K562 (cell line): ENCODE results near the gene GGT5. TPM values are rescaled to one million over a fixed set of nuclear protein-coding genes. Genes with fewer than 3 reads are reported as not detected.

Source experiments
- E2F1 ChIP-seq: sonication (generic); formaldehyde crosslinking; IDR thresholded peaks from 2 replicates; pipeline ENCODE4 v1.8.1; 2023; ENCODE audit warnings: mild to moderate bottlenecking, missing genetic modification reagents, moderate library complexity
- HNRNPK ChIP-seq: fragments of 200-400 bp; formaldehyde crosslinking; IDR thresholded peaks from one replicate; pipeline ENCODE4 v1.6.1; 2018; ENCODE audit warnings: mild to moderate bottlenecking, low read depth, low read length; ENCODE audit not compliant: poor library complexity, severe bottlenecking
- L3MBTL2 ChIP-seq: fragments of 450-650 bp; IDR thresholded peaks from 2 replicates; pipeline ENCODE4 v1.6.1; 2016; ENCODE audit warnings: mild to moderate bottlenecking, moderate library complexity
- MAX ChIP-seq: sonication (generic); formaldehyde crosslinking; IDR thresholded peaks from 2 replicates; pipeline ENCODE4 v1.9.0; 2022; ENCODE audit warnings: mild to moderate bottlenecking, missing genetic modification reagents
- MYC ChIP-seq, 2 experiments: fragments of 250-450 bp in 1 of 2; sonication (Bioruptor Pico) in 1 of 2; IDR thresholded peaks; 2 replicates each; pipeline versions ENCODE4 v1.5.1 to v1.6.1; 2012 to 2021; ENCODE audit warnings: low read depth in 2 of 2, borderline replicate concordance in 1 of 2, improper control_type of control experiment in 1 of 2, low read length in 1 of 2, mild to moderate bottlenecking in 1 of 2, moderate library complexity in 1 of 2
- NEUROD1 ChIP-seq: fragments of 150-350 bp; IDR thresholded peaks from 2 replicates; pipeline ENCODE4 v1.6.1; 2014; ENCODE audit warnings: borderline replicate concordance, low read length, low read depth; ENCODE audit not compliant: partially characterized antibody
- PCBP1 ChIP-seq: fragments of 200-400 bp; formaldehyde crosslinking; IDR thresholded peaks from 2 replicates; pipeline ENCODE4 v1.6.1; 2018; ENCODE audit warnings: mild to moderate bottlenecking, low read depth, low read length; ENCODE audit not compliant: poor library complexity, severe bottlenecking
- PML ChIP-seq: IDR thresholded peaks from 2 replicates; pipeline ENCODE4 v1.6.1; 2012; ENCODE audit warnings: low read length, inconsistent platforms
- POLR2A ChIP-seq: fragments of 450-650 bp; conservative IDR thresholded peaks from 2 replicates; pipeline ENCODE4 v1.6.1; 2016
- POLR2H ChIP-seq: IDR thresholded peaks from 2 replicates; pipeline ENCODE4 v1.6.1; 2016; ENCODE audit warnings: missing genetic modification characterization, low read depth, mild to moderate bottlenecking, control low read depth, missing compliant biosample characterization, moderate library complexity
- PREB ChIP-seq: sonication (generic); formaldehyde crosslinking; IDR thresholded peaks from 2 replicates; pipeline ENCODE4 v1.8.1; 2023; ENCODE audit warnings: mild to moderate bottlenecking, missing genetic modification reagents
- RB1 ChIP-seq: fragments of 450-650 bp; IDR thresholded peaks from 2 replicates; pipeline ENCODE4 v1.6.1; 2017; ENCODE audit warnings: low read depth, mild to moderate bottlenecking
- RFX7 ChIP-seq: fragments of 250-450 bp; sonication (Bioruptor Pico); IDR thresholded peaks from 2 replicates; pipeline ENCODE4 v1.5.1; 2021; ENCODE audit warnings: mild to moderate bottlenecking
- SOX6 ChIP-seq: fragments of 450-650 bp; IDR thresholded peaks from 2 replicates; pipeline ENCODE4 v1.6.1; 2014; ENCODE audit warnings: mild to moderate bottlenecking
- SRF ChIP-seq, 2 experiments: fragments of 250-450, 450-650 bp in 1 of 2; sonication (Bioruptor Pico) in 1 of 2; sonication (generic) in 1 of 2; formaldehyde crosslinking; IDR thresholded peaks; 2 replicates each; pipeline versions ENCODE4 v1.5.0 to v1.5.1; 2020 to 2022; ENCODE audit warnings: mild to moderate bottlenecking in 1 of 2, missing genetic modification reagents in 1 of 2
- THRAP3 ChIP-seq: fragments of 450-650 bp; IDR thresholded peaks from 2 replicates; pipeline ENCODE4 v1.6.1; 2016; ENCODE audit warnings: mild to moderate bottlenecking, inconsistent platforms, borderline replicate concordance
- VEZF1 ChIP-seq: fragments of 200-800 bp; sonication (Bioruptor generic); IDR thresholded peaks from 2 replicates; pipeline ENCODE4 v1.6.1; 2017; ENCODE audit warnings: missing genetic modification characterization, missing compliant biosample characterization
- ZBTB17 ChIP-seq: fragments of 450-650 bp; formaldehyde crosslinking; IDR thresholded peaks from 2 replicates; pipeline ENCODE4 v1.4.0; 2020; ENCODE audit warnings: mild to moderate bottlenecking
- ZBTB7A ChIP-seq: IDR thresholded peaks from 2 replicates; pipeline ENCODE4 v1.6.1; 2011; ENCODE audit warnings: low read depth, mild to moderate bottlenecking, low read length, moderate library complexity, borderline replicate concordance; ENCODE audit not compliant: control insufficient read depth
- ZFP1 ChIP-seq: fragments of 450-650 bp; formaldehyde crosslinking; IDR thresholded peaks from 2 replicates; pipeline ENCODE4 v1.4.0; 2020; ENCODE audit warnings: mild to moderate bottlenecking, mixed read lengths
- ZNF584 ChIP-seq: fragments of 200-800 bp; sonication (Bioruptor generic); IDR thresholded peaks from 2 replicates; pipeline ENCODE4 v1.6.1; 2016; ENCODE audit warnings: low read depth, mild to moderate bottlenecking, missing genetic modification characterization, missing compliant biosample characterization
- polyA plus RNA-seq, 8 experiments: library from polyadenylated mRNA; depleted of rRNA in 4 of 8; stranded (reverse) in 5 of 8; unstranded in 3 of 8; fragments of >200 nt; fragmentation: Nextera tagmentation in 2 of 8; fragmentation: Illumina TruSeq in 1 of 8; extraction: Ambion mirVana in 2 of 8; extraction: Trizol in 1 of 8; gene quantifications; 2 replicates each; pipeline versions ENCODE4 v1.2.1 to v1.2.3, GENCODE V29; 2011 to 2014; ENCODE audit warnings: inconsistent platforms in 1 of 8, missing spikeins in 1 of 8
- total RNA-seq, 7 experiments: library from RNA; depleted of rRNA in 6 of 7; stranded (reverse); fragments of >200 nt in 6 of 7; fragmentation: Illumina TruSeq in 2 of 7; extraction: Trizol in 2 of 7; gene quantifications; 2 replicates each; pipeline versions ENCODE4 v1.2.1 to v1.2.3, GENCODE V29; 2011 to 2021; ENCODE audit warnings: low replicate concordance in 1 of 7

The GGT5 gene
- total and polyA plus RNA-seq, 9 of the 15 experiments (the other 6 are each of a cell fraction or from before 2014, with no cell fraction given): 0.07 to 0.69 (median 0.18) TPM; not detected in 4

- TF ChIP-seq MYC (IDR thresholded peaks at IDR 0.05; ENCODE audit: low read depth, low read length) (peak; percentile 50; the same call in 1 of the 2 replicates), MYC (CRISPR knock-in tag; IDR thresholded peaks at IDR 0.05; ENCODE audit: borderline replicate concordance, low read depth) (no peak), SOX6 (0 out of 2 replicates have a peak, but pooled peaks have one; percentile 15), ZBTB17 (peak; percentile 93), SRF (CRISPR knock-in tag; IDR thresholded peaks at IDR 0.05) (0 out of 4 replicates have a peak, but pooled peaks of 1 of the 2 experiments have one; percentile 34), NEUROD1 (peak; percentile 7), RFX7 (CRISPR knock-in tag) (no peak), ZBTB7A (peak; percentile 45; the same call in 1 of the 2 replicates), HNRNPK (peak; percentile 63), L3MBTL2 (peak; percentile 72), PML (peak; percentile 50; the same call in 1 of the 2 replicates), POLR2H (tag) (peak; percentile 63; the same call in 1 of the 2 replicates), ZFP1 (no peak), PCBP1 (peak; percentile 67), THRAP3 (no peak), ZNF584 (CRISPR knock-in tag) (no peak), PREB (CRISPR knock-in tag) (0 out of 2 replicates have a peak, but pooled peaks have one; percentile 71), MAX (CRISPR knock-in tag) (peak; percentile 53; the same call in 1 of the 2 replicates), VEZF1 (CRISPR knock-in tag) (peak; percentile 96), E2F1 (peak; percentile 45; the same call in 1 of the 2 replicates), POLR2A (peak; percentile 92), RB1 (peak; percentile 76; the same call in 1 of the 2 replicates)
Observed at GRCh38 chr22:24270556-24271385, 25.9 kb upstream of the GGT5 start, which contains the start of gene SPECC1L (continued).
